ENCODE results near the gene ZNF668. TPM values are rescaled to one million over a fixed set of nuclear protein-coding genes. Genes with fewer than 3 reads are reported as not detected.

The ZNF668 gene
- 10.8 to 18.9 TPM (median 14.7 TPM) in 5 replicates for total RNA-seq (2022; extraction: Qiagen RNA extraction)

GRCh38 chr16:31073970-31074813, at the start of gene ZNF668, which contains the start of gene ZNF646:
TSS of gene ZNF668 (minus strand) at chr16:31074240. CDS start at chr16:31064459, 9,781 bp downstream.
TSS of gene ZNF646 (plus strand) at chr16:31074422. CDS start at chr16:31076325, 1,903 bp downstream.

GRCh38 chr16:31117384-31118222, 43.6 kb upstream of the ZNF668 start, which contains the start of gene KAT8:
TSS of gene KAT8 (plus strand) at chr16:31117664. CDS start at chr16:31117682, 18 bp downstream.

GRCh38 chr16:31108035-31108793, 34.2 kb upstream of the ZNF668 start, which contains the start of gene BCKDK:
TSS of gene BCKDK (plus strand) at chr16:31108386. CDS start at chr16:31109224, 838 bp downstream.

GRCh38 chr16:31094424-31095120, 20.5 kb upstream of the ZNF668 start, which contains the start of gene VKORC1:
TSS of gene VKORC1 (minus strand) at chr16:31094797. CDS start at chr16:31094729, 68 bp downstream.

GRCh38 chr16:31088459-31089183, 14.6 kb upstream of the ZNF668 start, which contains the start of gene PRSS53:
TSS of gene PRSS53 (minus strand) at chr16:31088943. CDS start at chr16:31088809, 134 bp downstream.

GRCh38 chr16:31032736-31033708, 41.0 kb downstream of the ZNF668 start, which contains the start of gene STX4:
TSS of gene STX4 (plus strand) at chr16:31033558. CDS start at chr16:31033806, 248 bp downstream.

Other genes with a start within 250 kb of the ZNF668 start
- 28.2 to 42.9 TPM (median 40.1 TPM) in 5 replicates for gene BCL7C, start 180.2 kb downstream of the ZNF668 start, total RNA-seq (2022; extraction: Qiagen RNA extraction)
- 0.07 to 0.26 TPM (median 0.21 TPM) in 5 replicates for gene CTF1, start 177.6 kb downstream of the ZNF668 start, total RNA-seq (2022; extraction: Qiagen RNA extraction)
- 10.3 to 22.1 TPM (median 19.3 TPM) in 5 replicates for gene FBXL19, start 150.7 kb downstream of the ZNF668 start, total RNA-seq (2022; extraction: Qiagen RNA extraction)
- 9.4 to 14.4 TPM (median 11.0 TPM) in 5 replicates for gene ORAI3, start 125.2 kb downstream of the ZNF668 start, total RNA-seq (2022; extraction: Qiagen RNA extraction)
- gene SETD1A, start 116.5 kb downstream of the ZNF668 start, total RNA-seq (2022; extraction: Qiagen RNA extraction), result 13.3 to 22.5 TPM (median 20.3 TPM) in 5 replicates
- 11.5 to 17.6 TPM (median 14.2 TPM) in 5 replicates for gene HSD3B7, start 89.0 kb downstream of the ZNF668 start, total RNA-seq (2022; extraction: Qiagen RNA extraction)
- 1.6 to 2.4 TPM (median 1.9 TPM) in 5 replicates for gene STX1B, start 63.6 kb downstream of the ZNF668 start, total RNA-seq (2022; extraction: Qiagen RNA extraction)
- gene STX4, start 40.7 kb downstream of the ZNF668 start, total RNA-seq (2022; extraction: Qiagen RNA extraction), result 55.0 to 65.3 TPM (median 57.5 TPM) in 5 replicates
- gene ZNF646, start 182 bp upstream of the ZNF668 start, total RNA-seq (2022; extraction: Qiagen RNA extraction), result 6.0 to 12.2 TPM (median 10.6 TPM) in 5 replicates
- gene PRSS53, start 14.7 kb upstream of the ZNF668 start, total RNA-seq (2022; extraction: Qiagen RNA extraction), result 0.64 to 2.0 TPM (median 1.1 TPM) in 5 replicates
- 101 to 130 TPM (median 125 TPM) in 5 replicates for gene VKORC1, start 20.6 kb upstream of the ZNF668 start, total RNA-seq (2022; extraction: Qiagen RNA extraction)
- gene BCKDK, start 34.1 kb upstream of the ZNF668 start, total RNA-seq (2022; extraction: Qiagen RNA extraction), result 39.2 to 58.5 TPM (median 52.3 TPM) in 5 replicates
- 41.5 to 51.5 TPM (median 50.7 TPM) in 5 replicates for gene KAT8, start 43.4 kb upstream of the ZNF668 start, total RNA-seq (2022; extraction: Qiagen RNA extraction)
- 0.82 to 1.8 TPM (median 1.3 TPM) in 5 replicates for gene PRSS8, start 61.5 kb upstream of the ZNF668 start, total RNA-seq (2022; extraction: Qiagen RNA extraction)
- gene PRSS36, start 75.8 kb upstream of the ZNF668 start, total RNA-seq (2022; extraction: Qiagen RNA extraction), result 0.62 to 1.4 TPM (median 0.99 TPM) in 5 replicates
- 541 to 618 TPM (median 565 TPM) in 5 replicates for gene FUS, start 105.9 kb upstream of the ZNF668 start, total RNA-seq (2022; extraction: Qiagen RNA extraction)
- gene PYCARD, start 128.5 kb upstream of the ZNF668 start, total RNA-seq (2022; extraction: Qiagen RNA extraction), result 26.3 to 36.4 TPM (median 31.3 TPM) in 5 replicates
- 0.01 to 0.06 TPM (median 0.03 TPM) in 5 replicates for gene TRIM72, start 139.9 kb upstream of the ZNF668 start, total RNA-seq (2022; extraction: Qiagen RNA extraction)
- gene PYDC1, start 142.9 kb upstream of the ZNF668 start, total RNA-seq (2022; extraction: Qiagen RNA extraction), result not detected in 5 replicates
- gene ITGAM, start 185.7 kb upstream of the ZNF668 start, total RNA-seq (2022; extraction: Qiagen RNA extraction), result 1.2 to 1.8 TPM (median 1.8 TPM) in 5 replicates

All from A549 treated with dexamethasone at 1 μM for 4 hours (cell line).